ENCODE data around the gene KCNIP1. TPM values are rescaled to one million over a fixed set of nuclear protein-coding genes. Genes with fewer than 3 reads are reported as not detected.

KCNIP1 gene
- polyA plus RNA-seq, 1 donor (not counting 4 experiments of a cell fraction or from before 2014, with no cell fraction given): not detected

DNA sequence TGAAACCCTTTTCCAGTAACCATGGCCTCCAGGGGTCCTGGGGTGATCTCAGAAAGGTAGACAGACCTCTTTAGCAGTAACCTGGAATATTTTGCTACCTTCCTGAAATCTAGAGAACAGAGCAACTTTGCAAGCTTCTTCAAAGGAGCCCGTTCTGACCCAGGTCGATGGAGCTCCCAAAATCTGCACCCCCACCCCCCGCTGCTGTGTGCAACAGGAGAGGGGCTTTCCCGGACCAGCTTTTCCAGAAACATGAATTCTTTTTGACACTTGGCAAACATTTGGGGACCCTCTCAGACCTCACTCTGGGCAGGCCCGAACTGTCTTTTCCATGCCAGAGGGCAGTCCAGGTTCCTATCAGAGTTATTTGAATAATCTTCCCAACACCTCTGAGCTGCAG is 65.3 kb downstream of the KCNIP1 start:
- H3K9me1 ChIP-seq (ENCODE audit: control insufficient read depth, extremely low read depth, insufficient read depth, low read length): no peaks in the 10 kb centered on the region
- DNase-seq (ENCODE audit: low read depth, low spot score) (no peak), FAIRE-seq (no peak)
- no peaks in the 10 kb centered on the region for H3K79me2 ChIP-seq (ENCODE audit: control insufficient read depth, insufficient read depth, low read length)
- H3K4me3 ChIP-seq (ENCODE audit: control insufficient read depth in 2 of 3, extremely low read depth in 1 of 3, insufficient read depth in 2 of 3, low read depth in 1 of 3, low read length in 3 of 3): no peak overlapping the region
- H3K36me3 ChIP-seq (ENCODE audit: control insufficient read depth in 2 of 2, extremely low read depth in 1 of 2, insufficient read depth in 2 of 2, low read length in 2 of 2): no peaks in the 10 kb centered on the region
- H3K9ac ChIP-seq (ENCODE audit: control insufficient read depth, extremely low read depth, insufficient read depth, low read length): no peak overlapping the region
- H4K20me1 ChIP-seq (ENCODE audit: control insufficient read depth, extremely low read depth, insufficient read depth, low read length): no peaks in the 10 kb centered on the region
- H3K4me2 ChIP-seq (ENCODE audit: control insufficient read depth, extremely low read depth, insufficient read depth, low read depth, low read length): no peak overlapping the region
- peaks cover 28% of the 10 kb centered on the region for H3K27me3 ChIP-seq (ENCODE audit: control insufficient read depth, extremely low read depth, insufficient read depth, low read length)
- no peaks in the 10 kb centered on the region for H3K4me1 ChIP-seq (ENCODE audit: control insufficient read depth, extremely low read depth, insufficient read depth, low read length)
- H2AFZ ChIP-seq (ENCODE audit: control insufficient read depth, low read length): no peak overlapping the region
- H3K27ac ChIP-seq (ENCODE audit: control insufficient read depth, insufficient read depth, low read length): no peak overlapping the region
- H3K9me3 ChIP-seq (ENCODE audit: control insufficient read depth, low read depth, low read length): no peaks in the 10 kb centered on the region
- dilution Hi-C loops (cut with MboI; ENCODE audit: extremely low pct_ligation_motif_present, low sequenced_read_pairs): no loop called here
- no peak for TF ChIP-seq EZH2 (IDR thresholded peaks at IDR 0.05; ENCODE audit: low read length)
- TF ChIP-seq, protein P1, sequence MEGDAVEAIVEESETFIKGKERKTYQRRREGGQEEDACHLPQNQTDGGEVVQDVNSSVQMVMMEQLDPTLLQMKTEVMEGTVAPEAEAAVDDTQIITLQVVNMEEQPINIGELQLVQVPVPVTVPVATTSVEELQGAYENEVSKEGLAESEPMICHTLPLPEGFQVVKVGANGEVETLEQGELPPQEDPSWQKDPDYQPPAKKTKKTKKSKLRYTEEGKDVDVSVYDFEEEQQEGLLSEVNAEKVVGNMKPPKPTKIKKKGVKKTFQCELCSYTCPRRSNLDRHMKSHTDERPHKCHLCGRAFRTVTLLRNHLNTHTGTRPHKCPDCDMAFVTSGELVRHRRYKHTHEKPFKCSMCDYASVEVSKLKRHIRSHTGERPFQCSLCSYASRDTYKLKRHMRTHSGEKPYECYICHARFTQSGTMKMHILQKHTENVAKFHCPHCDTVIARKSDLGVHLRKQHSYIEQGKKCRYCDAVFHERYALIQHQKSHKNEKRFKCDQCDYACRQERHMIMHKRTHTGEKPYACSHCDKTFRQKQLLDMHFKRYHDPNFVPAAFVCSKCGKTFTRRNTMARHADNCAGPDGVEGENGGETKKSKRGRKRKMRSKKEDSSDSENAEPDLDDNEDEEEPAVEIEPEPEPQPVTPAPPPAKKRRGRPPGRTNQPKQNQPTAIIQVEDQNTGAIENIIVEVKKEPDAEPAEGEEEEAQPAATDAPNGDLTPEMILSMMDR (optimal IDR thresholded peaks at IDR 0.05 in 1 of 3, IDR thresholded peaks at IDR 0.05 in 1 of 3, conservative IDR thresholded peaks at IDR 0.05 in 1 of 3; ENCODE audit: extremely low read depth in 1 of 3, insufficient read depth in 2 of 3, low read length in 3 of 3): no peak

DNA sequence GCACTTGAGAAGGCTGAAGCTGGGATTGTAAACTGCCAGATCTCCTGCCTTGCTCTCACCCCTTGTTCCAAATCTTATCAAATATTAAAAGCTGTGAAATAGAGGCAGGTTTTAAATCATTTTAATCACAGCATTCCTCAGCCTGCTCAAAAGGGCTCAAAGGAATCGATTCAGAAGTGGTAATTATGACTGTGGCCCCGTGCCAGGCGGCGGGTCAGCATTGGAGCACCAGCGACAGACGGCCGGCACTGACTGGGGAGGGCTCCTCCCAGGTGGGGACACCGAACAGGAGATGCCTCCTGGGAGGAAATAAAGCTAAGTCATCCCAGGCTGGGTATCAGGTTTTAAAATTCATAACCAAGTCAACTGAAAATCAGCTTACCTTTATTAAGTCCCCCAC is 66.7 kb downstream of the KCNIP1 start:
- Histone ChIP-seq H4K20me1 (ENCODE audit: control insufficient read depth, extremely low read depth, insufficient read depth, low read length) (no peaks in the 10 kb centered on the region), H3K9ac (ENCODE audit: control insufficient read depth, extremely low read depth, insufficient read depth, low read length) (no peak overlapping the region), H3K4me1 (ENCODE audit: control insufficient read depth, extremely low read depth, insufficient read depth, low read length) (no peaks in the 10 kb centered on the region), H2AFZ (ENCODE audit: control insufficient read depth, low read length) (no peak overlapping the region), H3K9me3 (ENCODE audit: control insufficient read depth, low read depth, low read length) (no peaks in the 10 kb centered on the region), H3K27ac (ENCODE audit: control insufficient read depth, insufficient read depth, low read length) (no peak overlapping the region), H3K27me3 (ENCODE audit: control insufficient read depth, extremely low read depth, insufficient read depth, low read length) (peaks cover 30% of the 10 kb centered on the region), H3K4me3 (ENCODE audit: control insufficient read depth in 2 of 3, extremely low read depth in 1 of 3, insufficient read depth in 2 of 3, low read depth in 1 of 3, low read length in 3 of 3) (no peak overlapping the region), H3K79me2 (ENCODE audit: control insufficient read depth, insufficient read depth, low read length) (no peaks in the 10 kb centered on the region), H3K36me3 (ENCODE audit: control insufficient read depth in 2 of 2, extremely low read depth in 1 of 2, insufficient read depth in 2 of 2, low read length in 2 of 2) (no peaks in the 10 kb centered on the region), H3K4me2 (ENCODE audit: control insufficient read depth, extremely low read depth, insufficient read depth, low read depth, low read length) (no peak overlapping the region), H3K9me1 (ENCODE audit: control insufficient read depth, extremely low read depth, insufficient read depth, low read length) (no peaks in the 10 kb centered on the region)
- DNase-seq (ENCODE audit: low read depth, low spot score): no peak
- dilution Hi-C loops (cut with MboI; ENCODE audit: extremely low pct_ligation_motif_present, low sequenced_read_pairs): no loop called here
- no peak for FAIRE-seq
- TF ChIP-seq, protein P1 (optimal IDR thresholded peaks at IDR 0.05 in 1 of 3, IDR thresholded peaks at IDR 0.05 in 1 of 3, conservative IDR thresholded peaks at IDR 0.05 in 1 of 3; ENCODE audit: extremely low read depth in 1 of 3, insufficient read depth in 2 of 3, low read length in 3 of 3): no peak
- TF ChIP-seq EZH2 (IDR thresholded peaks at IDR 0.05; ENCODE audit: low read length): no peak

Measured in keratinocyte (primary cell).